Esophagus squamous epithelium (tissue), 5 donors: ENCODE measurements around the gene GPR183. TPM values are rescaled to one million over a fixed set of nuclear protein-coding genes. Genes with fewer than 3 reads are reported as not detected.

ENCODE experiments used
- DNase-seq: peaks from one replicate; lab custom pipeline; 2025; lab: John Stamatoyannopoulos, UW
- H3K27ac ChIP-seq, 4 donors: fragments of 200-600 bp; sonication (generic); one replicate each; pipeline ENCODE4 v1.5.1; 2016 to 2019; ENCODE audit warnings: mild to moderate bottlenecking in 1 of 4
- H3K27me3 ChIP-seq, 4 donors: fragments of 200-600 bp; sonication (generic); 1 replicate in 3 of 4; 2 replicates in 1 of 4; pipeline versions ENCODE4 v1.5.1 to v1.6.0; 2017 to 2021; ENCODE audit warnings: antibody characterized with exemption in 1 of 4
- H3K36me3 ChIP-seq, 3 donors: fragments of 200-600 bp; sonication (generic); one replicate each; pipeline ENCODE4 v1.5.1; 2016 to 2019
- H3K4me1 ChIP-seq, 3 donors: fragments of 200-600 bp; sonication (generic); one replicate each; pipeline ENCODE4 v1.5.1; 2017 to 2019
- H3K4me3 ChIP-seq, 4 donors: fragments of 200-600 bp; sonication (generic); 1 replicate in 3 of 4; 2 replicates in 1 of 4; pipeline ENCODE4 v1.5.1; 2016 to 2019; ENCODE audit warnings: mild to moderate bottlenecking in 2 of 4, moderate library complexity in 1 of 4
- H3K9me3 ChIP-seq, 3 donors: fragments of 200-600 bp; sonication (generic); one replicate each; pipeline ENCODE4 v1.5.1; 2016 to 2019
- CTCF ChIP-seq, 6 experiments: fragments of 450-650 bp in 4 of 6; fragments of 200-600 bp in 2 of 6; sonication (generic) in 2 of 6; IDR thresholded peaks; one replicate each; pipeline ENCODE4 v1.5.1; 2016 to 2019; ENCODE audit warnings: antibody characterized with exemption in 6 of 6, mild to moderate bottlenecking in 4 of 6, moderate library complexity in 4 of 6
- POLR2A ChIP-seq, 4 donors: fragments of 450-650 bp; IDR thresholded peaks; one replicate each; pipeline ENCODE4 v1.6.1; 2017; ENCODE audit warnings: antibody characterized with exemption in 4 of 4, mild to moderate bottlenecking in 4 of 4, moderate library complexity in 3 of 4
- WGBS, 2 donors: methylation state at CpG; one replicate each; pipeline ENCODE4 v1.1.5; 2018; 5-methylcytosine and 5-hydroxymethylcytosine counted together
- intact Hi-C: fragments of 100-400 bp; cut with DNase I; formaldehyde crosslinking; loops from one replicate; pipeline ENCODE4 v1.15.0; 2022
- total RNA-seq, 4 donors: library from RNA; depleted of rRNA; stranded (reverse); fragments of >200 nt; gene quantifications; one replicate each; pipeline ENCODE4 v1.1.0, GENCODE V29; 2016
- donor health status: DM: yes; HTN: yes; CAD: no.

GPR183 gene
- 1 to 10 TPM in 3 of 4 donors, under 1 TPM in 1; 0.53 to 9.5 (median 3.2) TPM for total RNA-seq

- H3K4me1 ChIP-seq: peaks cover 10 to 51% (median 13%) of the 10 kb centered on the region in 3 donors
- H3K4me3 ChIP-seq: peak within 1 kb of the TSS in 3 of 4 donors; percentile 25 to 49 (median 32)
- DNase-seq: no peak
- no peaks in the 10 kb centered on the region for H3K27me3 ChIP-seq
- TF ChIP-seq CTCF (IDR thresholded peaks at IDR 0.05): no peak
- TF ChIP-seq POLR2A (IDR thresholded peaks at IDR 0.05): peak in 3 of 4 donors; percentile 22 to 87 (median 67)
- intact Hi-C loops: no loop called here
- no peaks in the 10 kb centered on the region for H3K9me3 ChIP-seq
- peak within 1 kb of the TSS; percentile 55 to 88 (median 76) for H3K27ac ChIP-seq
- 52 to 58% methylated on average over 4 of the region's 4 CpGs for WGBS, 2 donors
- H3K36me3 ChIP-seq: peaks cover 0 to 25% (median 0%) of the 10 kb centered on the region in 3 donors
These were observed at the start of gene GPR183 for GRCh38 chr13:99307247-99307646. Gene GPR183 (minus strand): TSS chr13:99307399. CDS start chr13:99296145, 11,254 bp downstream.

GRCh38 chr13:99356262-99357091 is 49.3 kb upstream of the GPR183 start:
- 50 to 58% methylated on average over 8 to 10 of the region's 10 CpGs for WGBS, 2 donors
- no peak for DNase-seq
- Histone ChIP-seq H3K36me3 (peaks cover 0 to 80% (median 6%) of the 10 kb centered on the region in 3 donors), H3K9me3 (no peaks in the 10 kb centered on the region), H3K4me3 (peak overlapping the region in 2 of 4 donors; percentile 23 to 41), H3K27me3 (no peaks in the 10 kb centered on the region), H3K27ac (peak overlapping the region; percentile 48 to 88 (median 64)), H3K4me1 (peaks cover 28 to 44% (median 30%) of the 10 kb centered on the region in 3 donors)
- TF ChIP-seq POLR2A (IDR thresholded peaks at IDR 0.05) (peak in 1 of 4 donors; percentile 39), CTCF (IDR thresholded peaks at IDR 0.05) (no peak)
- intact Hi-C loops: no loop called here

- WGBS, 2 donors: 33 to 50% methylated on average over 1 of the region's 1 CpG
- Histone ChIP-seq H3K27ac (peak overlapping the region; percentile 48 to 88 (median 64)), H3K4me1 (peaks cover 28 to 44% (median 30%) of the 10 kb centered on the region in 3 donors), H3K4me3 (peak overlapping the region in 2 of 4 donors; percentile 23 to 41), H3K36me3 (peaks cover 0 to 80% (median 6%) of the 10 kb centered on the region in 3 donors), H3K27me3 (no peaks in the 10 kb centered on the region), H3K9me3 (no peaks in the 10 kb centered on the region)
- TF ChIP-seq CTCF (IDR thresholded peaks at IDR 0.05): no peak
- no peak for TF ChIP-seq POLR2A (IDR thresholded peaks at IDR 0.05)
- intact Hi-C loops: no loop called here
- no peak for DNase-seq
These were observed 48.7 kb upstream of the GPR183 start for GRCh38 chr13:99356012-99356261.

GRCh38 chr13:99355267-99356011 is 48.2 kb upstream of the GPR183 start:
- Histone ChIP-seq H3K9me3 (no peaks in the 10 kb centered on the region), H3K4me1 (peaks cover 28 to 44% (median 30%) of the 10 kb centered on the region in 3 donors), H3K36me3 (peaks cover 0 to 78% (median 6%) of the 10 kb centered on the region in 3 donors), H3K27ac (peak overlapping the region; percentile 48 to 88 (median 64)), H3K27me3 (no peaks in the 10 kb centered on the region), H3K4me3 (peak overlapping the region in 1 of 4 donors; percentile 41)
- no peak for DNase-seq
- 63 to 88% methylated on average over 8 to 17 of the region's 18 CpGs for WGBS, 2 donors
- no peak for TF ChIP-seq POLR2A (IDR thresholded peaks at IDR 0.05)
- no peak for TF ChIP-seq CTCF (IDR thresholded peaks at IDR 0.05)
- intact Hi-C loops: no loop called here
